ENCODE measurements around the gene CLEC2A.
"Not testable (repeated sequence)": the region's sequence is repeated elsewhere in the genome, so short reads cannot be mapped to it uniquely, and the experiment has no call there.

Gene CLEC2A

GRCh38 chr12:9932270-9932669 is at the start of gene CLEC2A:
Gene CLEC2A, minus strand, starts transcription at chr12:9932370. Its CDS starts 41 bp downstream, at chr12:9932329.
- DNase-seq (ENCODE audit: low read depth): no peak
- Histone ChIP-seq H3K4me3 (ENCODE audit: low read length) (no peak within 1 kb of the TSS), H3K9me3 (ENCODE audit: control insufficient read depth, low read length) (no peaks in the 10 kb centered on the region), H3K4me1 (ENCODE audit: control insufficient read depth, insufficient read depth, low read length) (peaks cover 2% of the 10 kb centered on the region), H3K9ac (ENCODE audit: low read length) (no peak within 1 kb of the TSS), H3K27me3 (replicated peaks; ENCODE audit: control insufficient read depth, insufficient read depth, low read length) (no peaks in the 10 kb centered on the region), H3K36me3 (ENCODE audit: control insufficient read depth, insufficient read depth, low read length, severe bottlenecking) (no peaks in the 10 kb centered on the region)

- H3K36me3 ChIP-seq (ENCODE audit: control insufficient read depth, insufficient read depth, low read length, severe bottlenecking): no peaks in the 10 kb centered on the region
- peaks cover 2% of the 10 kb centered on the region for H3K9me3 ChIP-seq (ENCODE audit: control insufficient read depth, low read length)
- no peaks in the 10 kb centered on the region for H3K4me1 ChIP-seq (ENCODE audit: control insufficient read depth, insufficient read depth, low read length)
- H3K27me3 ChIP-seq (replicated peaks; ENCODE audit: control insufficient read depth, insufficient read depth, low read length): no peaks in the 10 kb centered on the region
- H3K4me3 ChIP-seq (ENCODE audit: low read length): no peak overlapping the region
- H3K9ac ChIP-seq (ENCODE audit: low read length): no peak overlapping the region
- no peak for DNase-seq (ENCODE audit: low read depth)
Observed at GRCh38 chr12:9980126-9980525, 48.0 kb upstream of the CLEC2A start.

GRCh38 chr12:9977916-9978315 is 45.7 kb upstream of the CLEC2A start:
- peaks cover 2% of the 10 kb centered on the region for H3K9me3 ChIP-seq (ENCODE audit: control insufficient read depth, low read length)
- H3K27me3 ChIP-seq (replicated peaks; ENCODE audit: control insufficient read depth, insufficient read depth, low read length): peaks cover 3% of the 10 kb centered on the region
- DNase-seq (ENCODE audit: low read depth): no peak
- H3K9ac ChIP-seq (ENCODE audit: low read length): no peak overlapping the region
- H3K4me3 ChIP-seq (ENCODE audit: low read length): no peak overlapping the region
- H3K4me1 ChIP-seq (ENCODE audit: control insufficient read depth, insufficient read depth, low read length): no peaks in the 10 kb centered on the region
- no peaks in the 10 kb centered on the region for H3K36me3 ChIP-seq (ENCODE audit: control insufficient read depth, insufficient read depth, low read length, severe bottlenecking)

- not testable (repeated sequence) for H3K9ac ChIP-seq (ENCODE audit: low read length); DNase-seq (ENCODE audit: low read depth); H3K27me3 ChIP-seq (replicated peaks; ENCODE audit: control insufficient read depth, insufficient read depth, low read length); H3K36me3 ChIP-seq (ENCODE audit: control insufficient read depth, insufficient read depth, low read length, severe bottlenecking); H3K4me1 ChIP-seq (ENCODE audit: control insufficient read depth, insufficient read depth, low read length); H3K4me3 ChIP-seq (ENCODE audit: low read length); H3K9me3 ChIP-seq (ENCODE audit: control insufficient read depth, low read length)
Observed at GRCh38 chr12:9976626-9977025, 44.5 kb upstream of the CLEC2A start.

- Histone ChIP-seq H3K36me3 (ENCODE audit: control insufficient read depth, insufficient read depth, low read length, severe bottlenecking) (no peaks in the 10 kb centered on the region), H3K4me3 (ENCODE audit: low read length) (no peak overlapping the region), H3K27me3 (replicated peaks; ENCODE audit: control insufficient read depth, insufficient read depth, low read length) (peaks cover 3% of the 10 kb centered on the region), H3K9ac (ENCODE audit: low read length) (no peak overlapping the region), H3K9me3 (ENCODE audit: control insufficient read depth, low read length) (peaks cover 2% of the 10 kb centered on the region), H3K4me1 (ENCODE audit: control insufficient read depth, insufficient read depth, low read length) (no peaks in the 10 kb centered on the region)
- no peak for DNase-seq (ENCODE audit: low read depth)
Observed at GRCh38 chr12:9975614-9976013, 43.4 kb upstream of the CLEC2A start.

- H3K4me3 ChIP-seq (ENCODE audit: low read length); DNase-seq (ENCODE audit: low read depth); H3K9ac ChIP-seq (ENCODE audit: low read length); H3K9me3 ChIP-seq (ENCODE audit: control insufficient read depth, low read length); H3K27me3 ChIP-seq (replicated peaks; ENCODE audit: control insufficient read depth, insufficient read depth, low read length); H3K36me3 ChIP-seq (ENCODE audit: control insufficient read depth, insufficient read depth, low read length, severe bottlenecking); H3K4me1 ChIP-seq (ENCODE audit: control insufficient read depth, insufficient read depth, low read length): not testable (repeated sequence)
Observed at GRCh38 chr12:9974731-9975130, 42.6 kb upstream of the CLEC2A start.

- Histone ChIP-seq H3K9me3 (ENCODE audit: control insufficient read depth, low read length) (peaks cover 2% of the 10 kb centered on the region), H3K4me1 (ENCODE audit: control insufficient read depth, insufficient read depth, low read length) (no peaks in the 10 kb centered on the region), H3K27me3 (replicated peaks; ENCODE audit: control insufficient read depth, insufficient read depth, low read length) (peaks cover 3% of the 10 kb centered on the region), H3K36me3 (ENCODE audit: control insufficient read depth, insufficient read depth, low read length, severe bottlenecking) (no peaks in the 10 kb centered on the region), H3K4me3 (ENCODE audit: low read length) (no peak overlapping the region), H3K9ac (ENCODE audit: low read length) (no peak overlapping the region)
- no peak for DNase-seq (ENCODE audit: low read depth)
Observed at GRCh38 chr12:9973949-9974348, 41.8 kb upstream of the CLEC2A start.

DNA sequence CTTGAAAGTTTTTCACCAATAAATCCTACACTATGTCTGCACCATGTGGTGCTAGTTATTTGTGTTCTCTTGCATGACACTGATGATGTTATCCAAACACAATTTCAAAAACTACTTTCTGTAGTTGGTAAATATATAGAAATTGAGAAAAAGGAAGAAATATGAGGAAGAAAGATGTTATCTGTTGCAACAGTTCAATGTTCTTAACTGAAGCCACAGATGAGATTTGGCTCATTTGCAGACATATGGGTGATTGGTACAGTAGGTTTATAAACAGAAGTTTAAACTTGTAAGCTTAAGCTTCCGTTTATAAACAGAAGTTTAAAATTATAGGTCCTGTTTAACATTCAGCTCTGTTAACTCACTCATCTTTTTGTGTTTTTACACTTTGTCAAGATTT is 39.0 kb upstream of the CLEC2A start, which contains the start of gene CLEC12A:
Gene CLEC12A, plus strand, starts transcription at position 229 of the 400 bp plus-strand sequence. CDS start 188 bp downstream, outside the sequence.
- DNase-seq (ENCODE audit: low read depth): no peak
- Histone ChIP-seq H3K4me1 (ENCODE audit: control insufficient read depth, insufficient read depth, low read length) (no peaks in the 10 kb centered on the region), H3K9me3 (ENCODE audit: control insufficient read depth, low read length) (peaks cover 2% of the 10 kb centered on the region), H3K36me3 (ENCODE audit: control insufficient read depth, insufficient read depth, low read length, severe bottlenecking) (no peaks in the 10 kb centered on the region), H3K4me3 (ENCODE audit: low read length) (no peak within 1 kb of the TSS), H3K27me3 (replicated peaks; ENCODE audit: control insufficient read depth, insufficient read depth, low read length) (peaks cover 3% of the 10 kb centered on the region), H3K9ac (ENCODE audit: low read length) (no peak within 1 kb of the TSS)

DNA sequence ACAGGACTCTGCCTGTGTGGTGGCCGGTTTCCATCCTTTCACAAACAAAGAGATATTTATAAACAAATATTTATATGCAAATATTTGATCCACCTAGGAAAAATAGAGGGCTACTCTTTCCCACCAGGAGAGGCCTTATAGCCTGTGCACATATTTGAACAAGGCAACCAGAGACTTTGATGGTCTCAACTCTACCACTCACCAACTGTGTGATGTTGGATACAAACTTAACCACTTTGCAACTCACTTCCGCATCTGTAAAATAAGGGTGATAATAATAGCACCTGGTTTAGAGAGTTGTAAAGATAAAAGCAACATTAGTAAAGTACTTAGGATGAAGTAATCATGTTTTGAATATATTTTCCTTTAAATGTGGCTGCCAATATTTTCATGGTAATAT is 37.5 kb upstream of the CLEC2A start:
- Histone ChIP-seq H3K9me3 (ENCODE audit: control insufficient read depth, low read length) (no peaks in the 10 kb centered on the region), H3K36me3 (ENCODE audit: control insufficient read depth, insufficient read depth, low read length, severe bottlenecking) (no peaks in the 10 kb centered on the region), H3K27me3 (replicated peaks; ENCODE audit: control insufficient read depth, insufficient read depth, low read length) (peaks cover 3% of the 10 kb centered on the region), H3K4me3 (ENCODE audit: low read length) (no peak overlapping the region), H3K9ac (ENCODE audit: low read length) (no peak overlapping the region), H3K4me1 (ENCODE audit: control insufficient read depth, insufficient read depth, low read length) (no peaks in the 10 kb centered on the region)
- no peak for DNase-seq (ENCODE audit: low read depth)

- Histone ChIP-seq H3K27me3 (replicated peaks; ENCODE audit: control insufficient read depth, insufficient read depth, low read length) (no peaks in the 10 kb centered on the region), H3K9me3 (ENCODE audit: control insufficient read depth, low read length) (no peaks in the 10 kb centered on the region), H3K9ac (ENCODE audit: low read length) (no peak overlapping the region), H3K4me3 (ENCODE audit: low read length) (no peak overlapping the region), H3K4me1 (ENCODE audit: control insufficient read depth, insufficient read depth, low read length) (no peaks in the 10 kb centered on the region), H3K36me3 (ENCODE audit: control insufficient read depth, insufficient read depth, low read length, severe bottlenecking) (no peaks in the 10 kb centered on the region)
- DNase-seq (ENCODE audit: low read depth): no peak
Observed at GRCh38 chr12:9961901-9962300, 29.7 kb upstream of the CLEC2A start.

DNA sequence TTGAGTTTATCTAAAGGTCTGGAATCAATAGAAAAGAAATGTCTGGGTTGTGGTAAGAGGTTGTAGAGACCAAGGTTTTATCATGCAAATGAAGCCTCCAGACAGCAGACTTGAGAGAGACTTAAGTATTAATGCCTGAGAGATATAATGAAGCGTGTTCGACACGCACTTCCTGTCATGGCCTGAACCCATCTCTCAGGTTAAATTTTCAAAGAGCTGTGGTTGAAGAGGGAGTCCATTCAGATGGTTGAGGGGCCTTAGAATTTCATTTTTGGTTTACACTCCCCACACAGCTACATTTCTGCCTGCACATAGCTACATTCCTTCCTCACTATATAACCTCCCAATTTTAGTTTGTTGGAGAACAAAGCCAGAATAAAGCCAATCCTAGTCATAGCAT is 28.9 kb upstream of the CLEC2A start:
- Histone ChIP-seq H3K4me1 (ENCODE audit: control insufficient read depth, insufficient read depth, low read length) (no peaks in the 10 kb centered on the region), H3K9ac (ENCODE audit: low read length) (no peak overlapping the region), H3K4me3 (ENCODE audit: low read length) (no peak overlapping the region), H3K36me3 (ENCODE audit: control insufficient read depth, insufficient read depth, low read length, severe bottlenecking) (no peaks in the 10 kb centered on the region), H3K9me3 (ENCODE audit: control insufficient read depth, low read length) (no peaks in the 10 kb centered on the region), H3K27me3 (replicated peaks; ENCODE audit: control insufficient read depth, insufficient read depth, low read length) (no peaks in the 10 kb centered on the region)
- no peak for DNase-seq (ENCODE audit: low read depth)

DNA sequence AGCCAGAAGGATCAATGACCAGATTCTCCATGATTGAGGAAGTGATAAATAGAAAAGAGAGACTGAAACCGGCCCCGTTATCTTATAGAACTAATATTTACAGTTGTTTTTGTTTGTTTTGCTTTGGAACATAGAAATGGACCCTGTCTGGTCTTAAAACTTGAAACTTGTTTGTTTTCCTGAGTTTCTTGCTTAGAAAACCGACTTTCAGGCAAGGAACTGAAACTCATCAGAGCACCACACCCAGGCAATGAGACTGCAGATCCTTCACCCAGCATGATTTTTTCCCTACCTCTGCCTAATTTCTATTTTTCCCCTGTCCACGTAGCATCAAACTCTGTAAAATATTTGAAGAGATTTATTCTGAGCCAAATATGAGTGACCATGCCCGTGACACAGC is 28.4 kb upstream of the CLEC2A start:
- no peaks in the 10 kb centered on the region for H3K27me3 ChIP-seq (replicated peaks; ENCODE audit: control insufficient read depth, insufficient read depth, low read length)

More for the DNA sequence above, 28.4 kb upstream of the CLEC2A start:
- Histone ChIP-seq H3K9me3 (ENCODE audit: control insufficient read depth, low read length) (no peaks in the 10 kb centered on the region), H3K9ac (ENCODE audit: low read length) (no peak overlapping the region), H3K36me3 (ENCODE audit: control insufficient read depth, insufficient read depth, low read length, severe bottlenecking) (no peaks in the 10 kb centered on the region), H3K4me1 (ENCODE audit: control insufficient read depth, insufficient read depth, low read length) (no peaks in the 10 kb centered on the region), H3K4me3 (ENCODE audit: low read length) (no peak overlapping the region)
- DNase-seq (ENCODE audit: low read depth): no peak

Data from adipocyte (in vitro differentiated cells).